Measurements from ENCODE around the gene PEX12.

DNA sequence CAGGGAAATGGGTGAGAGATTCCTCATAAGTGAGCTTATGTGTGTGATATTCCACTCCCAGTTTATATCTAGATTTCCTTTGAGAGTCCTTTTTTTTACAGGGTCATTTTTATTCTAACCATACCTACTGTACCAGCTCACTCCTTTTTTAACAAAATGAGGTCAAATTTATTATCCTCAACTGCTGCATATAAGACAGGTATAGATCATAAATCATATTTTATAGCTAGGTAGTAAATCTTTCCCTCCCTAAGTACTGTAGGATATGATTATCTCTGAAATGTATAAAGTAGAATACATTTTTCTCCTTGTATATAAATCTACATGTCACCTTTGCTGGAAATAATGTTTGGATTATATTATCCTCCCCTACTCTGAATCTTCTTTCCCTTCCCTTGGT is 40.3 kb upstream of the PEX12 start:
- TF ChIP-seq POLR2A (IDR thresholded peaks at IDR 0.05) = no peak
- no peak for TF ChIP-seq CTCF (IDR thresholded peaks at IDR 0.05)

All from body of pancreas (tissue), 4 donors.